Hippocampal formation (tissue), 2 donors: Measurements from ENCODE around the gene PSD2.

Source experiments
- DNase-seq, 2 donors: peaks; one replicate each; lab custom pipeline; 2025; lab: John Stamatoyannopoulos, UW

Gene PSD2

DNA sequence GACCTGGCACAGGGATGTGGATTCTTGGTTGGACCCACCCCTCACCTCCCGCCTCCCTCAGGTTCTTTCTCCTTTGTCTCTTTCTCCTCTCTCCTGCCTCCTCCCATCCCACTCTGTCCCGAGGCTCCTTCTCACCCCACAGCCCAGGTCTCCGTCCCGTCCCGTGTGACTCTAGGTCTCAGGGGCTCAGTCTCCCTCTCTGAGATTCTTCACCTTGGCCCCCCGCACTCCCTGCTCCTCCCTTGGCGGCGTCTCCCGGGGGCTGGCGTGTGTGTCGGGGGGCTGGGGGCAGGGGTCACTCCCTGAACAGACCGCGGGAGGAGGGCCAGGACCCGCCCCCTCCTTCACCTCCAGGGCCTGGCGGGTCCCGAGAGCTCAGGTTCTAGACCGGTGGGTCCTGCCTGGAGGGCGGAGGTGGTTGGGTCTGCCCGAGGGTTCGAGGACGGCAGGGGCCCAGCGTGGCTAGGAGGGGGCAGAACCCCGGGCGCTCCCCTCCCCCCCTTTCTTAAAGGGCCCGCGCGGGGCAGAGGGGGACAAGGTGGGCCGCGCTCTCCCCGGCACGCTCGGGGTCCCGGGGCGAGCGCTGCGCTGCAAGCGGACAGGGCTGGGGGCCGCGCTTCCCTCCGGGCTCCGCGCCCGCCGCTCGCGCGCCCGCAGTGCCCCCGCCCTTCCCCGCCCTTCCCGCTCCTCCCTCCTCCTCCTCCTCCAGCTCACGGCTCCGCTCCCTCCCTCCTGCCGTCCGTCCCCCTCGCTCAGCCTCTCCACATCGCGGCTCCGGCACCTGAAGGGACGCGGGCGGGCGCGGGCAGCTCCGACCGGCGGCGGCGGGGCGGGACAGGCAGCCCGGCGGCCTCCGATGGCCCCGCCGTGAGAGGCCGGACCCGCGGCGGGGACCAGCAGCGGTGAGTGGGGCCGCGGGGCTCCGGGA is at the start of gene PSD2:
Gene PSD2 (plus strand): TSS at position 735 of the 928 bp plus-strand sequence. CDS start 13,633 bp downstream, outside the sequence.
- DNase-seq, result no peak

- no peak for DNase-seq
These were observed 48.7 kb upstream of the PSD2 start for GRCh38 chr5:139746691-139747582.

- DNase-seq, result no peak
These were observed 47.8 kb upstream of the PSD2 start for GRCh38 chr5:139747583-139748504.

DNA sequence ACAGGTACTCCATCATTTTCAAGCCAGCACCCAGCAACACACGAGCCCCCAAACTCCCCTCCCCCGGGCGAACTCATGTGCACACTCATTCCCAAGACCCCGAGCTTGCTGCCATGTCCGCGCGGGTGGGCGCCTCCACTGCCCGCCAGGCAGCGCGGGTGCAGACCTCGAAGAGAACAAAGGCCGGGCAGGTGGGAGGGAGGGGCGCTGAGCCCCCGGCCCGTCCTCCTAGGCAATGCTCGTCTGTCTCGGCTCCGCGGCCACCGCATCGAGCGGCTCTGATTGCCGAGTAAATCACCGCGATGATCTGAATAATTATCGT is 47.1 kb upstream of the PSD2 start:
- no peak for DNase-seq

- no peak for DNase-seq
These were observed 46.4 kb upstream of the PSD2 start for GRCh38 chr5:139749242-139749641.

- DNase-seq, result no peak
These were observed 44.4 kb upstream of the PSD2 start for GRCh38 chr5:139751236-139751635.

- DNase-seq, result no peak
These were observed 42.8 kb upstream of the PSD2 start for GRCh38 chr5:139752506-139753473.

DNA sequence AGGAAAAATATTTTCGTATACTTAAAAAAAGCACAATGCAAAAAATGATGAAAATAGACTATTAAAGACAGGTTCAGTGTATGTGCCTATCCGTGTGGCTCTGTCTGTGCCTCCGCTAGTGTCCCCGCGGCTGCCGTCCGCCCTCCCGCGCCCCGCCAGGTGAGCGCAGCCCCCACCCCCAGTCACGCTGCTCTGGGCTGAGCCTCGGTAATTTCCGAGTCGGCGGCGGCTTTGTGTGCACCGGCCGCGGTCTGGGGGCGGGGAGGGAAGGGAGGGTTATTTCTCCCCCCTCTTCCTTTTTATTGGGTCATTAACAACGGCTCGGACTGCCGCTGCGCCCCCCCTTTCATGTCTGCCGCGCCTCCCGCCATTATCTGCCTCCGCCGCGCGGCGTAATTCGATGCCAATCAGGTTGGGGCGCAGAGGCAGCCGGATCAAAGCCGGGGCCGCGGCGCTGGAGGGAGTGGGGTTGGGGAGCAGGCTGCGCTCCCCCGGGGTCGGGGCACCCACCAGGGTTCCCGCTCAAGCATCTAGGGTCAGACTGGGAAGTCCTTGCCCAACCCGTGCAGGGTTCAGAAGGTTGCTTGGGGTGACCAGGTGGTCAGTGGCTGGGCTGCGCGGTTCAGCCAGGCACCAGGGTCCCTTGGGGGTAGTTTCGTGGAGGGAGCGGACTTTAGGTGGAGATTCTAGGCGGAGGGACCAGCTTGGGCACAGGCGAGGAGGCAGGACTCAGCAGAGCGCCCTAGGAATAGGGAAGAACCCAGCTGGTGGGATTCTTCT is 39.5 kb upstream of the PSD2 start:
- no peak for DNase-seq

DNA sequence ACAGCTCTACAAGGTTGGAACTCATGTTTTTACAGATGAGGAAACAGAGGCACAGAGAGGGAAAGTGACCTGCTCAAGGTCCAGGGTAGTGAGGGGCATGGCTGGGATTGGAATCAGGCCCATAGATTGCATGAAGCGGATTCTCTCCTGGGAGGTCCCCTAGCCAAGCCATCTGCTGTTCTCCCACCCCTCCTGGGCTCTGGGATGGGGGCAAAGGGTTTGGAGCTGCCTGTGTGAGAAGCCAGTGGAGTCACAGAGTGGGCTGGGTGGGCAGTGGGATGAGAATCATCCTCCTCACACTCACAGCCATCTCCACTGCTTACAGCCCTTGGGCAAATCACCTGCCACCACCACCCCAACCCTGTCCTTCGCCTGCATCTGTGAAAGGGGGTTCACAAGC is 38.6 kb upstream of the PSD2 start:
- no peak for DNase-seq

GRCh38 chr5:139757727-139758509 is 37.7 kb upstream of the PSD2 start:
- DNase-seq, result no peak

- no peak for DNase-seq
These were observed 37.0 kb upstream of the PSD2 start for GRCh38 chr5:139758510-139759075.

GRCh38 chr5:139759219-139759721 is 36.3 kb upstream of the PSD2 start:
- DNase-seq, result no peak

DNA sequence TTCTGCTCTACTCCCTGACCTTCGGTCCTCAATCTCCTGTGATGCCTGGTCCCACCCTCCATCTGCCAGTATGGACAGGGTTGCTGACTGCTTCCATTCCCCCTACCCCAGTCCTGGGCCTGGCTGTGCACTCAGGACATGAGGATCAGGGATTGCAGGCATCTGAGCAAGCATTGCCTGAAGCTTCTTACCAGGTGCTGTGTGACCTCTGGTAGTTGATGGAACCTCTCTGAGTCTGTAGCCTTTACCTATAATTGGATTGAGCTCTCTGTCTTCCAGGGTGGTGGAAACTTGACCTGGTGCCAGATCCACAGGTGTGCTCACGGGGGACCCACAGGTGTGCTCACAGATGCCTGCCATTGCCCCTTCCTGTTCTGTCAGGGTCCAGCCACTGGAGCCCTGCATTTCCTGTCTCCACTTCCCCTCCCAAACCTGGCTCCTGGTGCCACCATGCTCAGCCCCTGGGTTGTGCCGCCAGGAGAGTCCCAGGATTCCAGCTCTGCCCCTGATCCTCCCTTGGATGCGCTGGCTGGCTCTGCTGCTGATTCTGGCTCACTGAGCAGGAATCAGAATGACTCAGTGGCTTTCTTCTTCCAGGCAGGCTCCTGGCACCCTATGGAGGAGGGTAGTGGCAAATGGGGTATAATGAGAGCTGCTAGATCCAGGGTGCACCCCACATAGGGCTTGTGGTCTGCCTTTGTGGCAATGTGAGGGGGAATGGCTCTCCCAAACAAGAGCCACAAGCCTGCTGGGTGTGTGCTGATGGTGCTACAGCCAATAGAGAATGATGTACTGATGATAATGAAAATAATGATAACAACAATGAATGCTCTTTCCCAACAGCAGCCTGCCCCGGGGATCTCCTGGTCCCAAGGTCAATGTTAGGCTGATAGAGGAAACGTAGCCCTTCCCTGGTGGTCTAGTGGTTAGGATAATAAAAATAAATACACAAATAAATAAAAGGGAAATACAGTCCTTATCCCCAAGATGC is 35.2 kb upstream of the PSD2 start:
- DNase-seq, result no peak

GRCh38 chr5:139761057-139761450 is 34.6 kb upstream of the PSD2 start:
- DNase-seq, result no peak

DNA sequence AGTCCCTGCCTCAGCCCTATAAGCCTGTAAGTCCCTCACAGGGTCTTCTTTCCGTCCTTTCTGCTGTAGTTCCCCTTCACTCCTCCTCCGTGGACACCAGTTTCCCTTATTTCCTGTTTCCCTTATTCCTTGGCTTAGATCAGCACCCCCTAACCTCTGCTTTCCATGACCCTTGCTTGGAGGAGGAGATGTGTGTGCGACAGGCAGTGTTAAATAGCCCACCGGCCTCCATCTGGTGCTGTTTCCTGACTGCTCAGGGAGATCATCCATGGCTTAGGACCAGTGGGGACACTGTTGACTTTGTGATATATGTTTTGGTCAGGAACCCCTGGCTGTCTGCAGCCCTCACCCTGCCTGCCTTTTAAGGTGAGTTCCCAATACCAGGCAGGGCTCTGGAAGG is 34.1 kb upstream of the PSD2 start:
- DNase-seq, result no peak

- no peak for DNase-seq
These were observed 32.9 kb upstream of the PSD2 start for GRCh38 chr5:139762615-139763170.
